IPS-18a (cell line): Measurements from ENCODE around the gene SFSWAP.
"Not testable (repeated sequence)": the region's sequence is repeated elsewhere in the genome, so short reads cannot be mapped to it uniquely, and the experiment has no call there.

Experiments used
- H3K27ac ChIP-seq: one replicate; pipeline ENCODE4 v1.5.1; 2013; ENCODE audit warnings: low read length
- H3K27me3 ChIP-seq: one replicate; pipeline ENCODE4 v1.6.1; 2013; ENCODE audit warnings: mild to moderate bottlenecking, low read length; ENCODE audit not compliant: control insufficient read depth, insufficient read depth
- H3K36me3 ChIP-seq: one replicate; pipeline ENCODE4 v1.6.1; 2013; ENCODE audit warnings: low read depth, low read length; ENCODE audit not compliant: control insufficient read depth
- H3K4me1 ChIP-seq: one replicate; pipeline ENCODE4 v1.6.1; 2013; ENCODE audit warnings: low read depth, low read length; ENCODE audit not compliant: control insufficient read depth
- H3K4me3 ChIP-seq: one replicate; pipeline ENCODE4 v1.5.1; 2013; ENCODE audit warnings: low read length
- H3K9ac ChIP-seq: one replicate; pipeline ENCODE4 v1.6.1; 2013; ENCODE audit warnings: mild to moderate bottlenecking, low read length, moderate library complexity
- H3K9me3 ChIP-seq: one replicate; pipeline ENCODE4 v1.6.1; 2013; ENCODE audit warnings: low read depth, low read length; ENCODE audit not compliant: control insufficient read depth

SFSWAP gene

DNA sequence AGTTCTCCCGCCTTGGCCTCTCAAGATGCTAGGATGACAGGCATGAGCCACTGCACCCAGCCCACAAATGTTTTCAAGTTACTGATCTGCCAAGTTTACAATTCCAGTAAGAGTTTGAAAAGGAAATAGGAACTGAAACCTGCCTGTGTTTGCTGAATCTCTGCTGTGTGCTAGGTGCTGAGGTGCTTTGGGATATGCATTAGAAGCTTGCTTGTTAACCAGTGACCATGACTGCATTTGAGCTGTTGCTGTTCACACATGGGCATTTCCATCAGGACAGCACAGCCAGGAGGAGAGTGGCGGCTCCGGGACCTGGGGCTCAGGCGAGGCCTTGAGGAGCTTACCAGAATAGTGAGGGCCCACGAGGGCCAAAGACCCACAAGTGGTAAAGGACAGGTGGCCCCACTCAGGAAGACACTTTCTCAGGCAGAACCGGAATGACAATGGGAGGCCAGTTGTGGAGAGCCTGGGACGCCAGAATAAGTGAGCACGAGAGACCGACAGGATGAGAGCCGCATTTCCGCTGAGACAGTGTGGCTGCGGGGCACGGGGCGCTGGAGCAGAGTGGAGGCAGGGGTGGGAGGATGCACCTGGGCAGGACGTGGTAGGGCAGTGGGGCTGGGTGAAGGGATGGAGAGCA lies 62.8 kb downstream of the SFSWAP start:
- Histone ChIP-seq H3K9ac (no peak overlapping the region), H3K4me3 (no peak overlapping the region), H3K4me1 (peaks cover 38% of the 10 kb centered on the region), H3K27ac (no peak overlapping the region), H3K9me3 (no peaks in the 10 kb centered on the region), H3K27me3 (no peaks in the 10 kb centered on the region), H3K36me3 (peaks cover 30% of the 10 kb centered on the region)

- no peaks in the 10 kb centered on the region for H3K27me3 ChIP-seq
- H3K4me1 ChIP-seq, result peaks cover 38% of the 10 kb centered on the region
- peak overlapping the region; percentile 77 for H3K27ac ChIP-seq
- H3K4me3 ChIP-seq, result peak overlapping the region; percentile 31
- H3K9me3 ChIP-seq, result no peaks in the 10 kb centered on the region
- peaks cover 37% of the 10 kb centered on the region for H3K36me3 ChIP-seq
- H3K9ac ChIP-seq, result peak overlapping the region; percentile 46
These were observed 63.9 kb downstream of the SFSWAP start for GRCh38 chr12:131774576-131775391.

- Histone ChIP-seq H3K4me3 (no peak overlapping the region), H3K9ac (peak overlapping the region; percentile 46), H3K4me1 (peaks cover 36% of the 10 kb centered on the region), H3K36me3 (peaks cover 29% of the 10 kb centered on the region), H3K27me3 (no peaks in the 10 kb centered on the region), H3K9me3 (no peaks in the 10 kb centered on the region), H3K27ac (peak overlapping the region; percentile 77)
These were observed 64.7 kb downstream of the SFSWAP start for GRCh38 chr12:131775392-131776236.

DNA sequence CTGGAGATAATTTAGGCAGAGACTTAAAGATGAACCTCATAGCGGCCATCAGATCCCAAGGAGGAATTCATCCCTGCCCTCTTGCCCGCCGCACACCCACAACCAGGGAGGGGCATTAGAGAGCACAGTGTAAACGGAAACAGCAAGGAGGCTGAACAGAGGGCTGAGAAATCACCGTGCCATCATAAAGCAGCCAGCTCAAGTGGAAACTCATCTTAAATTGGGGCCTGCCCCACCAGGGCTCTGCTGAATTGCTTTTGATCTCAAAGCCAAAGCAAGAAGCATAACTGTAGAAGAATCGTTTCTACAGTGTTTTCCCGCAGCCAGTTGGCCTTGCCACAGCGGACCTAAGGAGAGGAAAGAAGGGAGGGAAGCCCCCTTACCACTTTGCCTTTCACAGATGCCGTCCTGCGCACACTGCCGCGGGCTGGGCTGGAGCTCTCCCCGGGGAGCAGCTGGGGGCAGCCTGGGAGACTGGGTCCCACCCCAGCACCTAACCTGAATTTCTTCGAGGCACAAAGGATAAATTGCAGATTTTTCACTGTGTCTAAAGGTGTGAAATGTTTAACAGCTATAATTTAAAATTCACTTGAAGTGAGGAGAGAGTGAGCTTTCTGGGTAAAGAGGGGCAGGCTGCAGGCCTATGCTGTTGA lies 65.5 kb downstream of the SFSWAP start:
- Histone ChIP-seq H3K4me3 (no peak overlapping the region), H3K9me3 (no peaks in the 10 kb centered on the region), H3K27me3 (no peaks in the 10 kb centered on the region), H3K4me1 (peaks cover 30% of the 10 kb centered on the region), H3K9ac (no peak overlapping the region), H3K36me3 (peaks cover 25% of the 10 kb centered on the region), H3K27ac (no peak overlapping the region)

DNA sequence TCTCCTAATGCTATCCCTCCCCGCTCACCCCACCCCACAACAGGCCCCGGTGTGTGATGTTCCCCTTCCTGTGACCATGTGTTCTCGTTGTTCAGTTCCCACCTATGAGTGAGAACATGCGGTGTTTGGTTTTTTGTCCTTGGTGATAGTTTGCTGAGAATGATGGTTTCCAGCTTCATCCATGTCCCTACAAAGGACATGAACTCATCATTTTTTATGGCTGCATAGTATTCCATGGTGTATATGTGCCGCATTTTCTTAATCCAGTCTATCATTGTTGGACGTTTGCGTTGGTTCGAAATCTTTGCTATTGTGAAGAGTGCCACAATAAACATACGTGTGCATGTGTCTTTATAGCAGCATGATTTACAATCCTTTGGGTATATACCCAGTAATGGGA lies 66.4 kb downstream of the SFSWAP start:
- not testable (repeated sequence) for H3K27ac ChIP-seq, H3K4me3 ChIP-seq, H3K9ac ChIP-seq, H3K27me3 ChIP-seq, H3K9me3 ChIP-seq
- Histone ChIP-seq H3K36me3 (peaks cover 30% of the 10 kb centered on the region), H3K4me1 (peaks cover 30% of the 10 kb centered on the region)

- Histone ChIP-seq H3K27ac (no peak overlapping the region), H3K9me3 (no peaks in the 10 kb centered on the region), H3K9ac (no peak overlapping the region), H3K27me3 (no peaks in the 10 kb centered on the region), H3K4me3 (no peak overlapping the region), H3K36me3 (peaks cover 30% of the 10 kb centered on the region), H3K4me1 (peaks cover 19% of the 10 kb centered on the region)
These were observed 68.1 kb downstream of the SFSWAP start for GRCh38 chr12:131779027-131779426.

DNA sequence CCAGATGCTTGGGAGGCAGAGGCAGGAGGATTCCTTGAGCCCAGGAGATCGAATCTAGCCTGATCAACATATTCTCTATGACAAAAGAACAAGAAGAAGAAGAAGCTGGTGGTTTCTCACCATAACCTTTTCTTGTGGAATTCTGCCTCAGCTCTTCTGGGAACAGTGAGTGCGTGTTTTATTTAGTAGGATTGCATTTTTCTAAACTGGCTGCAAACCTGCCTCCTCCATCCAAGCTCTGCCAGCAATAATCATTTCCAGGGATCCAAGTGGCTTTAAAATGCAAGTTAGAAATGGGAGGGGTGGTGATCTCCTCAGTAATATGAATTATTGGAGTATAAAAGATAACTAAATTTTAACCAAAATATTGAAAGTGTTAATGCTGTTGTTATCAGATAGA lies 71.2 kb downstream of the SFSWAP start:
- Histone ChIP-seq H3K27ac (no peak overlapping the region), H3K9me3 (no peaks in the 10 kb centered on the region), H3K4me1 (peaks cover 26% of the 10 kb centered on the region), H3K27me3 (no peaks in the 10 kb centered on the region), H3K9ac (no peak overlapping the region), H3K4me3 (no peak overlapping the region), H3K36me3 (peaks cover 33% of the 10 kb centered on the region)

GRCh38 chr12:131783915-131784541 lies 73.1 kb downstream of the SFSWAP start:
- H3K27me3 ChIP-seq, result no peaks in the 10 kb centered on the region
- H3K9ac ChIP-seq, result peak overlapping the region; percentile 52
- H3K9me3 ChIP-seq, result no peaks in the 10 kb centered on the region
- peaks cover 36% of the 10 kb centered on the region for H3K36me3 ChIP-seq
- H3K4me3 ChIP-seq, result peak overlapping the region; percentile 32
- H3K4me1 ChIP-seq, result peaks cover 26% of the 10 kb centered on the region
- peak overlapping the region; percentile 51 for H3K27ac ChIP-seq

GRCh38 chr12:131784909-131785762 lies 74.2 kb downstream of the SFSWAP start:
- Histone ChIP-seq H3K27ac (no peak overlapping the region), H3K36me3 (peaks cover 32% of the 10 kb centered on the region)

GRCh38 chr12:131785763-131786330 lies 75.0 kb downstream of the SFSWAP start:
- peaks cover 26% of the 10 kb centered on the region for H3K4me1 ChIP-seq
- H3K27ac ChIP-seq, result no peak overlapping the region
- H3K36me3 ChIP-seq, result peaks cover 29% of the 10 kb centered on the region

More at GRCh38 chr12:131784909-131785762, 74.2 kb downstream of the SFSWAP start:
- Histone ChIP-seq H3K4me1 (peaks cover 26% of the 10 kb centered on the region), H3K9me3 (no peaks in the 10 kb centered on the region), H3K4me3 (peak overlapping the region; percentile 32), H3K27me3 (no peaks in the 10 kb centered on the region), H3K9ac (peak overlapping the region; percentile 52)

More at GRCh38 chr12:131785763-131786330, 75.0 kb downstream of the SFSWAP start:
- Histone ChIP-seq H3K4me3 (peak overlapping the region; percentile 32), H3K27me3 (no peaks in the 10 kb centered on the region), H3K9me3 (no peaks in the 10 kb centered on the region), H3K9ac (no peak overlapping the region)
